ENCODE results near the gene SLC34A1.

DNA sequence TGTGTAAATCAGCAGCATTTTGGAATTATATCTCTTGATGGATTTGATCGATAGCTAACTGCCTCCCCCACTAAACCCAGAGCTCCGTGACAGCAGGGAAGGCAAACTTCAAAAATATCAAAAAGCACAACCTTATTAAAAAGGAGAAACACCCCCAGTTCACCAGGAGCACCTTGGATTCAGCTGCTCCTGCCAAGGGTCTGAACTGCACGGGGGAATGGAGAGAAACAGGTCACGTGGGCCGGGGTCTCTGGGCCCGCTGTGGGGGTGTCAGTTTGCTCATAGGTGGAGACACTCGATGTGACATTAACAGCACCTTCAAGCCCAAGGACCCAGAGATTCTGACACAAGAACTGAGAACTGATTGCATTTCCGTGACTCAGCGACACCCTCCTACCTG is 1.1 kb upstream of the SLC34A1 start:
- TF ChIP-seq, protein P1, sequence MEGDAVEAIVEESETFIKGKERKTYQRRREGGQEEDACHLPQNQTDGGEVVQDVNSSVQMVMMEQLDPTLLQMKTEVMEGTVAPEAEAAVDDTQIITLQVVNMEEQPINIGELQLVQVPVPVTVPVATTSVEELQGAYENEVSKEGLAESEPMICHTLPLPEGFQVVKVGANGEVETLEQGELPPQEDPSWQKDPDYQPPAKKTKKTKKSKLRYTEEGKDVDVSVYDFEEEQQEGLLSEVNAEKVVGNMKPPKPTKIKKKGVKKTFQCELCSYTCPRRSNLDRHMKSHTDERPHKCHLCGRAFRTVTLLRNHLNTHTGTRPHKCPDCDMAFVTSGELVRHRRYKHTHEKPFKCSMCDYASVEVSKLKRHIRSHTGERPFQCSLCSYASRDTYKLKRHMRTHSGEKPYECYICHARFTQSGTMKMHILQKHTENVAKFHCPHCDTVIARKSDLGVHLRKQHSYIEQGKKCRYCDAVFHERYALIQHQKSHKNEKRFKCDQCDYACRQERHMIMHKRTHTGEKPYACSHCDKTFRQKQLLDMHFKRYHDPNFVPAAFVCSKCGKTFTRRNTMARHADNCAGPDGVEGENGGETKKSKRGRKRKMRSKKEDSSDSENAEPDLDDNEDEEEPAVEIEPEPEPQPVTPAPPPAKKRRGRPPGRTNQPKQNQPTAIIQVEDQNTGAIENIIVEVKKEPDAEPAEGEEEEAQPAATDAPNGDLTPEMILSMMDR (conservative IDR thresholded peaks at IDR 0.05; ENCODE audit: low read length): no peak
- TF ChIP-seq EZH2phosphoT487 (IDR thresholded peaks at IDR 0.05; ENCODE audit: borderline replicate concordance, low read depth, low read length): no peak

Measured in OCI-LY7 (cell line).